ENCODE results near the gene USH1G.
"Not testable (repeated sequence)": the region's sequence is repeated elsewhere in the genome, so short reads cannot be mapped to it uniquely, and the experiment has no call there.

Gene USH1G

DNA sequence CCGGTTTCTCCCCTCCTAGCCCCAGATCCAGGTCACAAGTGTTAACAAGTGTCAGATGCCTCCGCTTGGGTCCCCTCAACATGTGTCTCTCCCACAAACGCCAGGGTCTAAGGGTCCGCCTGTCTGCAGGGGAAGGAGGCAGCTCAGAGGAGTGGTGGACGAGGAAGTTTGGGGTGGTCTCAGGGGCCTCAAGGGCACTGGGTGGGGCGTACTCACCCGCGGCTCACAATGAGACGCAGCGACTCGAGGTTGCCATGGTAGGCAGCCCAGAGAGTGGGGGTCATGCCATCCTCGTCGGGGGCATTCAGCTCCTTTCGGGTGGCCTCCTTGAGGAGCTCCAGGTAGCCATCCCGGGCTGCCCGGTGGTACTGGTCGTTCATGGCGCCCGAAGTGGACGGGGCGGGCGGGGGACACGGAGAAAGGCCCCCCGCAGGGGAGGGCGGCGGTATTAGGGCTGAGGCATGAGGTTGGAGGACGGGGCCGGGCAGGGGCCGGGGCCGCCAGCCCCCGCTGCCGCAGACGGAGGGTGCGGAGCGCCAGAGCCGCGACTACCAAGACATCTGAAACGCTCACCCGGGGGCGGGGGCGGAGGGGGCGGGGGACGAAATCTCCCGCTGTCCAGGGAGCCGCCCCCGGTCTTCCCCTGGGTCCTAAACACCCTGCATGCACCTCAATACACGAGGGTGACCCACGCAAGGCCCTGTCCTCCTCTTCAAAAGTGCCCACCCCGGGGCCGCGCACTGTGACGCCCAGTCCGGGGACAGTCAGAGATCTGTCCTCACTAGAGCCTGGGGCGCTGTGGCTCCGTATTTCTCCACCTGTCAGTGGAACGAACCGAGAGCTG, at the start of gene USH1G:
Gene USH1G, minus strand, starts transcription at position 562 of the 844 bp plus-strand sequence. Its CDS starts 182 bp downstream, at position 380.
- no peak for DNase-seq

DNA sequence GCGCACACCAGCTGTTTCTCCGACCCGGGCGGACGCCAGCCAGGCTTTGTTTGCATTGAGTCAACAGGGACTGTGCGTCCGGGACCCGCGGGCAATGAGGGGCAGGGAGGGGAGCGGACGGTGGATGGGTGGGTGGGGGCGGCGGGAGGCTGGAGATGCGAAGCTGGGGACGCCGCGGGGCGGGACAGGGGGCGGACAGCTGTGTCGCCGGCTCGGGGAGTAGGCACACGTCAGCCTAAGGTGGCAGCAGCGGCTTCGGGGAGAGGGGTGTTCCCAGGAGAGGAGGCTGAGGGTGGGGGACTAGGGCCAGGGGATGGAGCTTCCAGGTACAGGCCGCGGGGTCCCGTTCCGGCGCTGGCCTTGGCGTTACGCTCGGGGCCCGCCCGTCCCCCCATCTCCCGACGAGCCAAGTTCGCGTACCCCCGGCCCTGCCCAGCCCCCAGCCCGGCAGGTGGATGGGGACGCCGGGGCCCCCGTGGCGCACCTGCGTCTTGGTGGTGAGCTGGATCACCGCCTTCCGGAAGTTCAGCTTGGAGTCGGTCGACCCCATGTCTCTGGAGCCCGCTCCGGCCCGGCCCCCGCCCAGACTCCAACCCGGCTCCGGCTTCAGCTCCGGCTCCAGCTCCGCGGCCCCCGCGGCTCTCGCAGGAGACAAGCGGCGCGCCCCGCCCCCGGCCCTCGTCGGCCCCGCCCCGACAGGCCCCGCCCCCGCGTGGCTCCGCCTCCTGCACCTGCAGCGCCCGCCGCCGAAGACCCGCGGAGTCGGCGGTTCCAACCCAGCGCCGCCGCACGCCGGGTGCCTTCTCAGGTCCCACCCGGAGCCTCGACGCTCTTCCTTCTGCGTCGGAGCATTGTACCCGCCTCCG, 49.3 kb upstream of the USH1G start, which contains the start of gene HID1:
Gene HID1, minus strand, starts transcription at position 653 of the 866 bp plus-strand sequence. Its CDS starts 103 bp downstream, at position 550.
- DNase-seq: peak; percentile 62

DNA sequence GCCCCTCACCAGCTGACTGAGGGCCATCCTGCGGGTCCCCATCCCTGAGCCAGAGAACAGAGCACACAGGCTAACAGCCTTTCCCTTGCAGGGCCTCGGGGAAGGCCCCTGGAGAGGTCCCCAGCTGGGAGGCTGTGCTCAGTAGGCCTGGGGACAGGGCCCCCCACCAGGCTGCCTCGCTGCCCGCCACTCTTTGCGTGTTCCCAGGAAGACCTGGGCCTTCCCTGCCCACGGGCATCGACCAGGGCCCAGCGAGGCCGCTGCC, 48.7 kb upstream of the USH1G start:
- no peak for DNase-seq

DNA sequence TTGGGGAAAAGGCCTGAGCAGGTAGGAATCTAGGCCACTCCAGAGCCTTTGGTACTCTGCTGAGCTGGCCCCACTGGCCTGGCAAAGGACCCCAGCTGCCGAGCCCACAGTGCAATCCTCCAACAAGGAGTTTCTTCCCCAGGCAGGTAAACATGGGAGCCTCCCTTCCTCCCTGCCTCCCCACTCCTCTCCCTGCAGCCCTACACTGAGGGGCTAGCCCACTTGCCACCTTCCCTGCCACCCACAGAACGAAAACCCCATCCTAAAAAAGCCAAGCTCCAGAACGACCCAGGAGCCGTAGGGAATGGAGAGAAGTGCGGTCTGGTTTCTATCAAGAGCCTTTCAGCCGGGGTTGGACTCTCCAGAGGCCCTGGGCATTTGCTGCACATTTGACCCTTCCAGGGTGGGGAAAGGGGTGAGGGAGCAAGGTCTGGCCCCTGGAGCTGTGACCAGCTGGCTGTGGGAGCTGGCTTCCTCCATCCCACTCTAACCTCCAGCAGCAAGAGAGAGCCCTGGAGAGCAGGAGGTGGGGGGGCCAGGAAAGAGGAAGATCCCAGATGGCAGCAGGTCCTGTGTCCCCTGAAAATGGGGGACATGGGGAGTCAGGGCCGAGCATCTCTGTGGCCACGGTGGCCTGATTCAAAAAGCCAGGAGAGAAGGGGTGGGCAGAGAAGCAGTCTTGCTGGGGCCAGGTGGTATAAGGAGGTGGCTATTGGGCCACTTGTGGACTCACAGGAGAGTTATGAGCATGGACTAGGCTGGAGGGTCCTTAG, 48.2 kb upstream of the USH1G start:
- no peak for DNase-seq

GRCh38 chr17:74970395-74970794, 47.3 kb upstream of the USH1G start:
- DNase-seq: no peak

DNA sequence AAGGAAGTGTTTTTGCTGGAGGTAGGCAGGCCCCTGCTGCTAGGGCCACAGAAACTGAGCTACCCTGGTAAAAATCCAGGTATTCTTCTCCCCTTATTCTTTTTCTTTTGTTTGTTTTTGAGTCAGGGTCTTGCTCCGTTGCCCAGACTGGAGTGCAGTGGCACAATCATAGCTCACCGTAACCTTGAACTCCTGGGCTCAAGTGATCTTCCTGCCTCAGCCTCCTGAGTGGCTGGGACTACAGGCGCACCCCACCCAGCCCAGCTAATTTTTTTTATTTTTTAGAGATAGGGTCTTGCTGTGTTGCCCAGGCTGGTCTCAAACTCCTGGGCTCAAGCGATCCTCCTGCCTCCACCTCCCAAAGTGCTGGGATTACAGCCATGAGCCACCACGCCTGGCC, 46.4 kb upstream of the USH1G start:
- DNase-seq: not testable (repeated sequence)

GRCh38 chr17:74968361-74968780, 45.3 kb upstream of the USH1G start:
- DNase-seq: no peak

DNA sequence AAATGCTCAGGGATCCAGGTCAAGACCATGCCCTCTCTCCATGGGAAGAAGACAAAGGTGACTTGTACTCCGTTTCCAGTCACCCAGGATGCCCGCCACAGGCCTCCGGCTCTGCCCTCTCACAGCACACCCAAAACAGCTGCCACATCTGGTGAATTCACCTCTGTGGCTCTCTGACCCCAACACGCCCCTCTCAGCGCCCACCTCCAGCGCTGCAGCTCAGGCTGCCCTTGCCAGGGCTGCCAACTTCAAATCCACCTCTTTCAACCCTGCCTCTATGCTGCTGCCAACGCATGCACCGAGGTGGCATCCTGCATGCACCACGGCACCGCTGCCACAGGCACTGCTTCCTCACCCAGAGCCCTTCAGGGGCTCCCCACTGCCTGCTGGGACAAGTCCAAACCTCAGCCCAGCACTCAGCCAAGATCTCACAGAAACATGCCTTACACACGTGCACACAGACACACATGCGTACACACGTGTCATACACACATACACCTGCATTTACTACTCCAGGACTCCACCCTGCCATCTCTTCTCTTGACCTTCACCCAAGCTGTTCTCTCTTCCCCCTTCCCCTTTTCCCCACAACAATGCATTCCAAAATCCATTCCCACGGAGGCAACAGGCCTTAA, 42.0 kb upstream of the USH1G start:
- no peak for DNase-seq

DNA sequence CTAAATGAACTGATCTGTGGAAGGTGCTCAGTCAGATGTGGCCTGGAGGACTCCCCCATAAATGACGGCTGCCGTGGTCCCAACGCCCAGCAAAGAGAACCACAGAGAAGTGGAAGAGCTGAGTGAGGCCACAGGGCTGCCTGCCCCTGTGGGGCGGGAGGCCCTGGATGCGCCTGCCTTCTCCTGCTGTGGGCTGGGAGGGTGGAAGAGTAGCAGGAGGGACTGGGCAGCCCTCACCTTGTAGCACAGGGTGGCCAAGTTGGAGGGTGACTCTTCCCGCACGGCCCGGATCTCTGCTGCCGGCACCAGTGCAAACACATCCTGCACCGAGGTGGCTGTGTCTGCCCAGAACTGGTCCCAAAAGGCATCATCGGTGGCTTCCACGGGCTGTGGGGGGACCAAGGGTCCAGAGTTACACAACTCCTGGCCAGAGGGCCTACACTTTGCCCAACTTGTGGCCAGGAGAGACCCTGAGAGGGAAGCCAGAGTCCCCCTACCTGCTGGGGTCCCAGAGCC, 41.2 kb upstream of the USH1G start:
- DNase-seq: no peak

GRCh38 chr17:74963656-74964055, 40.6 kb upstream of the USH1G start:
- DNase-seq: no peak

GRCh38 chr17:74962622-74963394, 39.8 kb upstream of the USH1G start:
- DNase-seq: no peak

- DNase-seq: peak; percentile 86
Measured at GRCh38 chr17:74961657-74962350, 38.7 kb upstream of the USH1G start.

- peak; percentile 63 for DNase-seq
Measured at GRCh38 chr17:74960570-74961342, 37.7 kb upstream of the USH1G start.

DNA sequence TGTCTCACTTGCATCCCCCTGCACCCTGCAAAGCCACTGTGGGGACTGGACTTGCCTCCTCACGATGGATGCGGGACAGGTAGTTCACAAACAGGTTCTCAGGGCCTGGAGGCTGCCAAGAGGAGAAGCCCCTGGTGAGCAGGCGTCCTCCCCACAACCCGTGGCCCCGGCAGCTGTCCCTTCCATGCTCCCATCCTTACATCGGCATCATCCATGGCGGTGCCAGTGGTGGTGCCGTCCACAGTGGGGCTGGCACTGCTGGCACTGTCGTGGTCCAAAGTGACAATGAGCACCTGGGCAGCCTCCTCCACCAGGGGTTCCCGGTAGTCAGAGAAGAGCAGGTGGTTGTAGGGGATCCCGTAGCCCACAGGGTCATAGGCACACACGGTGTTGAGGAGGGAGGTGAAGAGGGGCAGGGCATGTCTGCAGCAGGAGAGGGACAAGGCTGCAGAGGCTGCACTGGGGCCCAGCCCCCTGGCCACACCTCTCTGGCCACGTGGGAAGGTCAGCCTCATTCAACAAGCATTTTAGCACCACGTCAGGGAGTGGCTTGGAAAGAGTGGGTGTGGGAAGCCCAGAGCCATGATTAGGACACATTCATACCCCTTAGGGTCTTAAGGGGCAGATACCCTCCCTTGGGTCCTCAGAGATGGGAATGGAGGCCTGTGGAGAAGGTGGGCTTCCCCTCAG, 36.9 kb upstream of the USH1G start:
- no peak for DNase-seq

DNA sequence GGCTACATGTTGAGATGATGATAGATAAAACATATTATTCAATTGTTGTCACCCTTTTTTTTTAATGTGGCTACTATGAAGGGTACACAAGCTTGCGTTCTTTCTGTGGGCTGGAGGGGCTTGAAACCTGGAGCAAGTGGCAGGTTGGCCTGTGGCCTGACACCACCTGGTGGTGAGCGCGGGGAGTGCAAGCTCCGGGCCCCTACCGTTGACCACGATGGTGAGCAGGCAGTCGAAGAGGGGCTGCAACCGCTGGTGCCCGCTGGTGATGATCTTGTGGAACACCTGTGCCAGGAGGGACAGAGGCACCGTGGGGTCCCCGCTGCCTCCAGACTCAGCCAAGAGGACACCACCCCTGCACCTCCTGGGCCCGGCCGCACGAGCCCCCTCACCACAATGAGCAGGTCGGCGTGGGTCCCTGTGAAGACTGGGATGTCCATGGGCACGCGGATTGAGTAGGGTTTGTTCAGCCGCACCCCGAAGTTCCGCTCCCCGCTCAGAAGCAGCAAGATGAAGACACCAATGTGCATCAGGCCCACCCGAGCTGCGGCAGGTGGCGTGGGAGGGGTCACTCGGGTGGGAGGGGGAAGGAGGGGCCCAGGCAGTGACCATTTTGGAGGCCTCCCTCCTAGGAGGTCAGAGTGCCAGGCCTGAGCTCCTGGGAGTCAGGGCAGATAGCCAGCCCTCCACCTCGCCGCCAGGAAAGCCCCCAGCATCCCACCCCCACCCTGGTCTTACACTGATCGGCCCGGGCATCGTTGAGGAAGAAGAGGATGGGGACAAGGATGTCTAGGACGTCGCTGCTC, 35.1 kb upstream of the USH1G start:
- peak; percentile 79 for DNase-seq

DNA sequence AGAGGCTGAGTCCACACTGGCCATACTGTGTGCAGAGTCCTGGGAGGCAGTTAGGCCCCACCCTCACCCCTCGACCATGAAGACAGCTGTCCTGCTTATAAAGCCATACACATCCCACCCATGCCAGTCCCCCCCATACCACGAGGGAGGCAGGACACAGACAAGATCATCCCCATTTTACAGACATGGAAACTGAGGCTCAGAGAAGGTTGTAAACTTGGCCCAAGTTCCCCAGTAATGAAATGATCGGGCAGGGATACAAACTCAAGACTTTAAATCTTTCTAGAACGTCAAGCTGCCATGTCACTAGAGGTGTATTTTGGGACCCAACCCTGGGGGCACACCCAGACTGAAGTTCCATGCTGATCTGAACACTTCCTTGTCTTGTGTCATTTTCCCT, 33.0 kb upstream of the USH1G start:
- no peak for DNase-seq

- no peak for DNase-seq
Measured at GRCh38 chr17:74954665-74955421, 31.8 kb upstream of the USH1G start.

GRCh38 chr17:74954115-74954514, 31.1 kb upstream of the USH1G start:
- DNase-seq: no peak

Data from activated CD4-positive, alpha-beta T cell treated with anti-CD3 and anti-CD28 coated beads, Interleukin-10, Interleukin-2, amounts not matched to agents 100 ng/mL and 50 ng/mL, durations not matched to agents 16 hours and 8 hours (primary cell).